SK-N-SH (cell line): ENCODE measurements around the gene GRIN2C. TPM values are rescaled to one million over a fixed set of nuclear protein-coding genes. Genes with fewer than 3 reads are reported as not detected.

Experiments
- CTCF ChIA-PET: fragments of 300-600, 350-600 bp; formaldehyde crosslinking; extraction: SDS; loops from one replicate; lab custom pipeline; 2021; lab: Yijun Ruan, JAX
- POLR2A ChIA-PET: fragments of 350-600 bp; sonication (Branson Sonifier 250); formaldehyde crosslinking; extraction: SDS; loops from one replicate; lab custom pipeline; 2020; ENCODE audit warnings: antibody characterized with exemption, inconsistent platforms; lab: Yijun Ruan, JAX
- DNase-seq: peaks from one replicate; pipeline ENCODE4 v3.0.0; 2012
- H2AFZ ChIP-seq: fragments of 200-600 bp; sonication (generic); 2 replicates; pipeline ENCODE4 v1.8.1; 2016; ENCODE audit warnings: antibody characterized with exemption, mild to moderate bottlenecking, low read depth
- H3F3A ChIP-seq: fragments of 200-600 bp; sonication (generic); replicated peaks from 2 replicates; pipeline ENCODE3; 2016; ENCODE audit warnings: antibody characterized with exemption, mild to moderate bottlenecking; ENCODE audit not compliant: insufficient read depth
- H3K27ac ChIP-seq, 2 experiments: fragments of 200-500 bp in 1 of 2; fragments of 200-600 bp in 1 of 2; sonication (Bioruptor generic) in 1 of 2; sonication (generic), shearing (Covaris generic) in 1 of 2; 2 replicates each; pipeline versions ENCODE4 v1.5.1 to v1.6.1; 2014 to 2016; ENCODE audit warnings: low read depth in 2 of 2, inconsistent platforms in 1 of 2, low read length in 1 of 2, mild to moderate bottlenecking in 1 of 2, mixed read lengths in 1 of 2
- H3K27me3 ChIP-seq: fragments of 200-600 bp; sonication (generic), shearing (Covaris generic); 2 replicates; pipeline ENCODE4 v1.6.1; 2016; ENCODE audit warnings: mixed run types; ENCODE audit not compliant: insufficient read depth
- H3K36me3 ChIP-seq, 2 experiments: fragments of 200-500 bp in 1 of 2; fragments of 200-600 bp in 1 of 2; sonication (Bioruptor generic) in 1 of 2; sonication (generic) in 1 of 2; replicated peaks in 1 of 2; 2 replicates each; pipeline versions ENCODE3 to v1.5.1; 2014 to 2016; ENCODE audit warnings: low read length in 1 of 2, mild to moderate bottlenecking in 1 of 2; ENCODE audit not compliant: insufficient read depth in 2 of 2, control insufficient read depth in 1 of 2
- H3K4me1 ChIP-seq, 2 experiments: fragments of 200-500 bp in 1 of 2; fragments of 200-600 bp in 1 of 2; sonication (Bioruptor generic) in 1 of 2; sonication (generic), shearing (Covaris generic) in 1 of 2; 2 replicates each; pipeline versions ENCODE4 v1.5.1 to v1.6.1; 2014 to 2016; ENCODE audit warnings: low read depth in 1 of 2, low read length in 1 of 2, mixed run types in 1 of 2; ENCODE audit not compliant: insufficient read depth in 2 of 2, control insufficient read depth in 1 of 2
- H3K4me2 ChIP-seq: fragments of 200-600 bp; sonication (generic), shearing (Covaris generic); 2 replicates; pipeline ENCODE4 v1.6.1; 2017; ENCODE audit warnings: mixed run types
- H3K4me3 ChIP-seq, 2 experiments: fragments of 200-500 bp in 1 of 2; fragments of 200-600 bp in 1 of 2; sonication (Bioruptor generic) in 1 of 2; sonication (generic), shearing (Covaris generic) in 1 of 2; 2 replicates each; pipeline versions ENCODE4 v1.5.1 to v1.8.1; 2014 to 2016; ENCODE audit warnings: low read depth in 2 of 2, inconsistent platforms in 1 of 2, low read length in 1 of 2, mild to moderate bottlenecking in 1 of 2, mixed read lengths in 1 of 2, moderate library complexity in 1 of 2
- H3K79me2 ChIP-seq: fragments of 200-600 bp; sonication (generic); 2 replicates; pipeline ENCODE4 v1.8.1; 2017; ENCODE audit warnings: mild to moderate bottlenecking; ENCODE audit not compliant: insufficient read depth
- H3K9ac ChIP-seq: fragments of 200-600 bp; sonication (generic); 2 replicates; pipeline ENCODE4 v1.6.1; 2017; ENCODE audit warnings: mixed run types
- H3K9me2 ChIP-seq: fragments of 200-600 bp; sonication (generic); 2 replicates; pipeline ENCODE4 v1.6.1; 2017; ENCODE audit warnings: mixed run types
- H3K9me3 ChIP-seq: fragments of 200-600 bp; sonication (generic); 2 replicates; pipeline ENCODE4 v1.6.1; 2017; ENCODE audit warnings: mixed run types, mild to moderate bottlenecking, moderate library complexity
- H4K20me1 ChIP-seq: fragments of 200-600 bp; sonication (generic); 2 replicates; pipeline ENCODE4 v1.6.1; 2017; ENCODE audit warnings: mild to moderate bottlenecking, mixed run types; ENCODE audit not compliant: insufficient read depth
- CHD2 ChIP-seq: fragments of 150-350 bp; IDR thresholded peaks from 2 replicates; pipeline ENCODE4 v1.6.1; 2018; ENCODE audit warnings: low read length; ENCODE audit not compliant: partially characterized antibody
- CTCF ChIP-seq: fragments of 200-600 bp; sonication (generic); IDR thresholded peaks from 2 replicates; pipeline ENCODE4 v1.6.1; 2017; ENCODE audit warnings: antibody characterized with exemption, mild to moderate bottlenecking, moderate library complexity
- EP300 ChIP-seq, 2 experiments: IDR thresholded peaks; 2 replicates each; pipeline versions ENCODE4 v1.4.0 to v1.6.1; 2012; ENCODE audit warnings: borderline replicate concordance in 1 of 2, low read depth in 1 of 2, low read length in 1 of 2
- EZH2phosphoT487 ChIP-seq: fragments of 200-600 bp; sonication (generic); IDR thresholded peaks from 2 replicates; pipeline ENCODE4 v1.6.1; 2017; ENCODE audit warnings: low read depth, mixed run types, mild to moderate bottlenecking, antibody characterized with exemption, moderate library complexity, borderline replicate concordance
- FOXM1 ChIP-seq: IDR thresholded peaks from 2 replicates; pipeline ENCODE4 v1.4.0; 2012; ENCODE audit warnings: low read depth, mild to moderate bottlenecking
- GABPA ChIP-seq: IDR thresholded peaks from 2 replicates; pipeline ENCODE4 v1.4.0; 2012; ENCODE audit warnings: low read depth, mild to moderate bottlenecking
- IRF3 ChIP-seq: fragments of 150-350 bp; IDR thresholded peaks from 2 replicates; pipeline ENCODE4 v1.6.1; 2016; ENCODE audit warnings: mild to moderate bottlenecking, low read depth, low read length
- JUND ChIP-seq: IDR thresholded peaks from 2 replicates; pipeline ENCODE4 v1.4.0; 2012
- MAX ChIP-seq: IDR thresholded peaks from 2 replicates; pipeline ENCODE4 v1.4.0; 2012; ENCODE audit warnings: low read depth
- MEF2A ChIP-seq: IDR thresholded peaks from 2 replicates; pipeline ENCODE4 v1.4.0; 2012; ENCODE audit warnings: low read depth, borderline replicate concordance
- MXI1 ChIP-seq: IDR thresholded peaks from 2 replicates; pipeline ENCODE4 v1.6.1; 2012; ENCODE audit warnings: mild to moderate bottlenecking, low read depth, low read length, improper control_type of control experiment
- RFX5 ChIP-seq: IDR thresholded peaks from 2 replicates; pipeline ENCODE4 v1.6.1; 2012; ENCODE audit warnings: mild to moderate bottlenecking, improper control_type of control experiment, low read length
- TAF1 ChIP-seq: IDR thresholded peaks from 2 replicates; pipeline ENCODE4 v1.6.1; 2012; ENCODE audit warnings: low read depth, mild to moderate bottlenecking, low read length, moderate library complexity, borderline replicate concordance
- TCF12 ChIP-seq: IDR thresholded peaks from 2 replicates; pipeline ENCODE4 v1.4.0; 2012
- USF1 ChIP-seq: IDR thresholded peaks from 2 replicates; pipeline ENCODE4 v1.4.0; 2012; ENCODE audit warnings: low read depth, borderline replicate concordance
- USF2 ChIP-seq: fragments of 150-350 bp; IDR thresholded peaks from 2 replicates; pipeline ENCODE4 v1.6.1; 2017; ENCODE audit warnings: antibody characterized with exemption, low read length, low read depth, borderline replicate concordance
- WGBS: methylation state at CpG from one replicate; pipeline ENCODE4 v1.1.6; 2017; ENCODE audit warnings: low lambda C conversion rate; 5-methylcytosine and 5-hydroxymethylcytosine counted together
- polyA plus RNA-seq, 3 experiments: library from polyadenylated mRNA; depleted of rRNA; stranded (reverse); fragments of >200 nt; gene quantifications; 2 replicates each; pipeline ENCODE4 v1.2.3, GENCODE V29; 2012

Gene GRIN2C
- polyA plus RNA-seq, 1 of the 3 experiments (the other 2 are of a cell fraction): 0.39 TPM

GRCh38 chr17:74903671-74904070 lies 44.0 kb upstream of the GRIN2C start:
- H3K9ac ChIP-seq: no peak overlapping the region
- no peaks in the 10 kb centered on the region for H3K36me3 ChIP-seq
- H3K9me2 ChIP-seq: no peaks in the 10 kb centered on the region
- H4K20me1 ChIP-seq: no peaks in the 10 kb centered on the region
- no peaks in the 10 kb centered on the region for H3K79me2 ChIP-seq
- no peaks in the 10 kb centered on the region for H3K9me3 ChIP-seq
- TF ChIP-seq CTCF (no peak), GABPA (no peak), JUND (no peak), TCF12 (no peak), EP300 (IDR thresholded peaks at IDR 0.05; ENCODE audit: borderline replicate concordance in 1 of 2, low read depth in 1 of 2, low read length in 1 of 2) (no peak), IRF3 (no peak), MXI1 (no peak), USF2 (no peak), RFX5 (no peak), EZH2phosphoT487 (no peak)
- TF ChIP-seq, all 33 proteins: peak for 0
- ChIA-PET CTCF (interaction anchor here (1.5 to 2.0 kb wide), 3 partner anchors 16 to 41 kb away, joined by 5 to 9 read pairs (median 6); partner anchors contain the start of gene USH1G), POLR2A (interaction anchor here (0.7 kb wide), 1 partner anchor 23 kb away, joined by 3 read pairs; no protein-coding TSS in a partner anchor)
- Histone ChIP-seq H3K27me3 (peaks cover 15% of the 10 kb centered on the region; the same call in 1 of the 2 replicates), H3K4me2 (no peak overlapping the region), H3K4me3 (no peak overlapping the region), H3F3A (no peaks in the 10 kb centered on the region), H2AFZ (no peak overlapping the region), H3K4me1 (no peaks in the 10 kb centered on the region), H3K27ac (no peak overlapping the region)
- no peak for DNase-seq
- WGBS: 41% methylated on average over 5 of the region's 6 CpGs

GRCh38 chr17:74903034-74903433 lies 43.3 kb upstream of the GRIN2C start:
- CTCF ChIA-PET: interaction anchor here (0.8 to 2.0 kb wide), 5 partner anchors 11 to 41 kb away, joined by 3 to 9 read pairs (median 5); partner anchors contain the start of genes OTOP2 and USH1G
- no peak for TF ChIP-seq CHD2
- TF ChIP-seq USF1: no peak
- TF ChIP-seq MAX: no peak
- TF ChIP-seq EP300 (IDR thresholded peaks at IDR 0.05; ENCODE audit: borderline replicate concordance in 1 of 2, low read depth in 1 of 2, low read length in 1 of 2): no peak
- no peak for TF ChIP-seq CTCF
- no peak for TF ChIP-seq MEF2A
- TF ChIP-seq FOXM1: no peak
- TF ChIP-seq TAF1: no peak
- TF ChIP-seq, all 33 proteins: peak for 0

More at GRCh38 chr17:74903034-74903433, 43.3 kb upstream of the GRIN2C start:
- H3K9me2 ChIP-seq: no peaks in the 10 kb centered on the region
- H3K27ac ChIP-seq: no peak overlapping the region
- no peaks in the 10 kb centered on the region for H4K20me1 ChIP-seq
- no peak overlapping the region for H3K9ac ChIP-seq
- H3K4me1 ChIP-seq: no peaks in the 10 kb centered on the region
- no peaks in the 10 kb centered on the region for H3F3A ChIP-seq
- no peak overlapping the region for H3K4me2 ChIP-seq
- H3K27me3 ChIP-seq: peaks cover 15% of the 10 kb centered on the region
- no peaks in the 10 kb centered on the region for H3K36me3 ChIP-seq
- POLR2A ChIA-PET: interaction anchor here (0.7 kb wide), 1 partner anchor 23 kb away, joined by 3 read pairs; no protein-coding TSS in a partner anchor
- H3K79me2 ChIP-seq: no peaks in the 10 kb centered on the region
- 83% methylated on average over 9 of the region's 9 CpGs for WGBS
- no peak for DNase-seq
- no peaks in the 10 kb centered on the region for H3K9me3 ChIP-seq
- no peak overlapping the region for H3K4me3 ChIP-seq
- no peak overlapping the region for H2AFZ ChIP-seq
